Measurements from ENCODE around the gene PREX1.

The PREX1 gene

DNA sequence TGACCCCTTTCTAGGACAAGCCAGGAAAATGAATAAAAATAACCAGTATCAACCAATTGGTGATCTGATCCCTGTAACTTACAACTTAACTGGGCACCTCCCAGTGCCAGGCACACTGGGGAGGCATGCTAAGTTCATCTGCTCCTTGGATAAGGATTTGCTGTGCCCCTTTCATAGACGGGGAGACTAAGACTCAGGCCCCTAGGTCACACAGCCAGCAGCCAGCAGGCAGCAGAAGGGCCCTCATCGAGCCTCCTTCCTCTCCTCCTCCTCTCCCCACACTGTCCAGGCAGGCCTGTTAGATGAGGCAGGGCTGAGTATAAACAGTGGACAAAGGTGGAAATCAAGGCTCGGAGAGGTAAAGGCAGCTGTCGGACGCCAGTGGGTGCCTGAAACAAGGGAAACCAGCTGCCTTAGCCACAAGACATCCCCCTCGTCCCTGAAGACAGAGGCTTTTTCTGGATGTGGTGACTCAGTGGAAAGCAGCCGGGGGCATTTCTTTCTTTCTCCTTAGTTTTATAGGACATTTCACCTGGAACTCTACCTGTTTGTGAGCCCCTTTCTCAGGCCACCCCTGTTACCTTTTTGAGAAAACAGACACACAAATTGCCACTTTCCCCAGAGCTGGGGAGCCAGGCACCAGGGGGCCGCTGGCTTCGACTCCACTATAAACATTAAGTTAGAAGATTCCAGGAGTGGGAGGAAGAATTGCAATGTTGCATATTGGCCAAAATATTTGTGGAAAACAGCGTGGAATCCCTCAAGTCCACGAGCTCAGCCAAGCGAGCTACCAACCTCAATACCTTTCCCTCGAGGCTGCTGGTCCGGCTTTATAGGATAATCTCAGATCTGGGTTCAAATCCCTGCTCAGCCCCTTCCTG is 166.0 kb downstream of the PREX1 start:
- DNase-seq, result no peak
- Histone ChIP-seq H3K4me1 (ENCODE audit: control insufficient read depth, insufficient read depth, low read length, poor library complexity, severe bottlenecking) (no peaks in the 10 kb centered on the region), H3K4me3 (ENCODE audit: insufficient read depth, low read depth, low read length, poor library complexity, severe bottlenecking) (no peak overlapping the region), H3K9me3 (ENCODE audit: control insufficient read depth, low read length) (no peaks in the 10 kb centered on the region), H3K27me3 (replicated peaks; ENCODE audit: control insufficient read depth, insufficient read depth, low read length, poor library complexity, severe bottlenecking) (no peaks in the 10 kb centered on the region), H3K27ac (ENCODE audit: insufficient read depth, low read length, poor library complexity, severe bottlenecking) (no peak overlapping the region), H3K36me3 (ENCODE audit: control insufficient read depth, insufficient read depth, low read length) (peaks cover 52% of the 10 kb centered on the region)

DNA sequence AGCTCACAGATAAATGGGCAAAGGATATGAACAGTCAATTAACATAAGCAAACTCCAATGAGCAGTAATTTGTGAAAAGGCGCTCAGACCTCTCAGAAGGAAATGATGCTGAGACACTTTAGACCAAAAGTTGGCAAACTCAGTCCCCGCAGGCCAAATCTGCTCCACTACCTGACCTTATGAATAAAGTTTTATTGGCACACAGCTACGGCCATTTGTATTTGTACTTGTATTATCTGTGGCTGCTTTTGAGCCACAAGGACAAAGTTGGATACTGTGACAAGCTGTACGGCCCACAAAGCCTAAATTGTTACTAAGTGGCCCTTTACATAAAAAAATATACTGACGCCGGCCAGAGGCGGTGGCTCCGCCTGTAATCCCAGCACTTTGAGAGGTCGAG is 167.0 kb downstream of the PREX1 start:
- Histone ChIP-seq H3K27ac (ENCODE audit: insufficient read depth, low read length, poor library complexity, severe bottlenecking) (no peak overlapping the region), H3K4me1 (ENCODE audit: control insufficient read depth, insufficient read depth, low read length, poor library complexity, severe bottlenecking) (no peaks in the 10 kb centered on the region), H3K9me3 (ENCODE audit: control insufficient read depth, low read length) (no peaks in the 10 kb centered on the region), H3K27me3 (replicated peaks; ENCODE audit: control insufficient read depth, insufficient read depth, low read length, poor library complexity, severe bottlenecking) (no peaks in the 10 kb centered on the region), H3K36me3 (ENCODE audit: control insufficient read depth, insufficient read depth, low read length) (peaks cover 54% of the 10 kb centered on the region), H3K4me3 (ENCODE audit: insufficient read depth, low read depth, low read length, poor library complexity, severe bottlenecking) (no peak overlapping the region)
- DNase-seq, result no peak

- Histone ChIP-seq H3K9me3 (ENCODE audit: control insufficient read depth, low read length) (no peaks in the 10 kb centered on the region), H3K36me3 (ENCODE audit: control insufficient read depth, insufficient read depth, low read length) (peaks cover 59% of the 10 kb centered on the region), H3K4me3 (ENCODE audit: insufficient read depth, low read depth, low read length, poor library complexity, severe bottlenecking) (no peak overlapping the region), H3K4me1 (ENCODE audit: control insufficient read depth, insufficient read depth, low read length, poor library complexity, severe bottlenecking) (no peaks in the 10 kb centered on the region), H3K27ac (ENCODE audit: insufficient read depth, low read length, poor library complexity, severe bottlenecking) (no peak overlapping the region), H3K27me3 (replicated peaks; ENCODE audit: control insufficient read depth, insufficient read depth, low read length, poor library complexity, severe bottlenecking) (no peaks in the 10 kb centered on the region)
- no peak for DNase-seq
Measured at GRCh38 chr20:48659858-48660257, 167.9 kb downstream of the PREX1 start.

- H3K27me3 ChIP-seq (replicated peaks; ENCODE audit: control insufficient read depth, insufficient read depth, low read length, poor library complexity, severe bottlenecking), result no peaks in the 10 kb centered on the region
- H3K27ac ChIP-seq (ENCODE audit: insufficient read depth, low read length, poor library complexity, severe bottlenecking), result no peak overlapping the region
- H3K36me3 ChIP-seq (ENCODE audit: control insufficient read depth, insufficient read depth, low read length), result peaks cover 68% of the 10 kb centered on the region
- no peak for DNase-seq
- H3K4me1 ChIP-seq (ENCODE audit: control insufficient read depth, insufficient read depth, low read length, poor library complexity, severe bottlenecking), result no peaks in the 10 kb centered on the region
- H3K4me3 ChIP-seq (ENCODE audit: insufficient read depth, low read depth, low read length, poor library complexity, severe bottlenecking), result no peak overlapping the region
- H3K9me3 ChIP-seq (ENCODE audit: control insufficient read depth, low read length), result no peaks in the 10 kb centered on the region
Measured at GRCh38 chr20:48658505-48658904, 169.3 kb downstream of the PREX1 start.

- H3K36me3 ChIP-seq (ENCODE audit: control insufficient read depth, insufficient read depth, low read length), result peaks cover 71% of the 10 kb centered on the region
- H3K27ac ChIP-seq (ENCODE audit: insufficient read depth, low read length, poor library complexity, severe bottlenecking), result no peak overlapping the region
Measured at GRCh38 chr20:48658198-48658476, 169.7 kb downstream of the PREX1 start.

DNA sequence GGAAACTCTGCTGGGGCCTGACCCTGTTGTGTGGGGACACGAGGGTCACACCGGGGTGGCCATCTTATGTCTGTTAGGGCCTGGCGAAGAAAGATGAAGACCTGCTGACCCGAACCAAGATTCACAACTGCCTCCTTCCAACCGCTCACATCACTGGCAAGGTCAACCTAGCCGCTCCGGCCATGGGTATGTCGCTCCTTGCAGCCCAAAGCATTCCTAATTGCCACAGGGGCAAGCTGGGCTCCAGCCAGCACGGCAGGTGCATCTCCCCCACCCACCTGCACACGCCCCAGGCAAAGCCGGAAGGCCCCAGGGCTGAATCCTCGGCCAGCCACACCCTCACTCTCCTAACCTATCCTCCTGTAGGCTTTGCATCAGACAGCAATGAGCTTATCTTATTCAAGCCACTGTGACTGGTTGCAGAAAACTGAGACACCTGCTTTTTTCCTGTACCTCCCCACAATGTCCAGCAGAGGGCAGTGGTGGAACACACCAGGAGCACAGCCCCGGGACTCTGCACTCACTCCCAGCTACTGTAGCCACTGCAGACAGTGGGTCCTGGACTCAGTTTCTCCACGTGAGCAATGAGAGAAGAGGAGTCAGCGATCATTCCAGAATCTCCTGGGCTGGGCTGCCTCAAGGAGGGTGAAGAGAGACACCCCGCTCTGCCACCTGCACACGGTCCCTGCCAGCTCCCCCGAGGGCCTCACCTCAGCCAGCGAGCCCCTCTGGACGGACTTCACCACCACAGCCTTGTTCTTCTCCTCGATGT is 170.2 kb downstream of the PREX1 start:
- Histone ChIP-seq H3K36me3 (ENCODE audit: control insufficient read depth, insufficient read depth, low read length) (peaks cover 71% of the 10 kb centered on the region), H3K4me1 (ENCODE audit: control insufficient read depth, insufficient read depth, low read length, poor library complexity, severe bottlenecking) (no peaks in the 10 kb centered on the region), H3K27ac (ENCODE audit: insufficient read depth, low read length, poor library complexity, severe bottlenecking) (no peak overlapping the region), H3K27me3 (replicated peaks; ENCODE audit: control insufficient read depth, insufficient read depth, low read length, poor library complexity, severe bottlenecking) (no peaks in the 10 kb centered on the region), H3K4me3 (ENCODE audit: insufficient read depth, low read depth, low read length, poor library complexity, severe bottlenecking) (no peak overlapping the region), H3K9me3 (ENCODE audit: control insufficient read depth, low read length) (no peaks in the 10 kb centered on the region)
- peak; percentile 25 to 57 (median 42) for DNase-seq

More at GRCh38 chr20:48658198-48658476, 169.7 kb downstream of the PREX1 start:
- Histone ChIP-seq H3K27me3 (replicated peaks; ENCODE audit: control insufficient read depth, insufficient read depth, low read length, poor library complexity, severe bottlenecking) (no peaks in the 10 kb centered on the region), H3K9me3 (ENCODE audit: control insufficient read depth, low read length) (no peaks in the 10 kb centered on the region), H3K4me3 (ENCODE audit: insufficient read depth, low read depth, low read length, poor library complexity, severe bottlenecking) (no peak overlapping the region), H3K4me1 (ENCODE audit: control insufficient read depth, insufficient read depth, low read length, poor library complexity, severe bottlenecking) (no peaks in the 10 kb centered on the region)
- DNase-seq, result no peak

DNA sequence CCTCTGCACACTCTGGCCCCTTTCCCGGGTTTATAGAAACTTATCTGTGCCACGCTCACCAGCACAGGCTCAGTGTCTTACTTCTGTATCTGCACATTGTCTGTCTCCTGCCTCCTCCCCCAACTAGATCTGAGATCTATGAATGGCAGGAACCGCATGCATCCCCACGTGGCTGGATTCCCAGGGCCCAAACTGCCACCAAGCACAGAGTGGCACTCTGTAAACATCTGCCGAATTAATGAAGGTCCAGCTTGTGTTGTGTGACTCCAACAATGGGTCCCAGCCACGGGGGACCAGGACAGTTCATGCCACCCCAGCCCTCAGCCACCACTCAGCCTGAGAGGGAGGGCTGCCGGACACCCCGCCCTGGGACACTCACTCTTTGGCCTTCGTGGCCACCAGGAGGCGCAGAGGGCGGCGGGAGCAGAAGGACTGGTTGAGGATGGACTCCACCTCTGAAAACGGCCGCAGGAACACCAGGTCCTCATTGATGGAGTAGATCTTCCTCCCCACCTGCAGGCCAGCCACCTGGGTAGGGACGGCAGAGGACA is 171.1 kb downstream of the PREX1 start:
- no peak for DNase-seq
- no peaks in the 10 kb centered on the region for H3K9me3 ChIP-seq (ENCODE audit: control insufficient read depth, low read length)
- no peaks in the 10 kb centered on the region for H3K27me3 ChIP-seq (replicated peaks; ENCODE audit: control insufficient read depth, insufficient read depth, low read length, poor library complexity, severe bottlenecking)
- H3K36me3 ChIP-seq (ENCODE audit: control insufficient read depth, insufficient read depth, low read length), result peaks cover 72% of the 10 kb centered on the region
- H3K4me1 ChIP-seq (ENCODE audit: control insufficient read depth, insufficient read depth, low read length, poor library complexity, severe bottlenecking), result no peaks in the 10 kb centered on the region
- no peak overlapping the region for H3K4me3 ChIP-seq (ENCODE audit: insufficient read depth, low read depth, low read length, poor library complexity, severe bottlenecking)
- H3K27ac ChIP-seq (ENCODE audit: insufficient read depth, low read length, poor library complexity, severe bottlenecking), result no peak overlapping the region

DNA sequence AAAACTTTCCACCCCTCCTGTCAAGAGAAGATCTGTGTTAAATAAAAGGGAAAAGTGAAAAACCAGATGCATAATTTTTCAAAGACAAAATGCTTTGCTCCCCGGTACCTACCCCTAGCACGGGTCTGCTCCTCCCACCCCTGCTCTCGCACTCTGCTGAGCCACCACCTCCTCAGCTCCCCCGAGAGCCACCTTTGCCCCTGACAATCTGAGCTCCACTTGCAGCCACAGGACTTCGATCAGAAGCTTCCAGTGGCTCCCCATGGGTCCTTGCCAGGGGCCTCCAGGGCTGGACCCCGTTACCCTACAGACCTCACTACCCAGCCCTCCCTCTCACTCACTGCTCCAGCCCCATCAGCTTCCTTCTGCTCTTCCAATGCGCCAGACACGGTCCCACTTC is 171.7 kb downstream of the PREX1 start:
- no peak for DNase-seq
- Histone ChIP-seq H3K4me3 (ENCODE audit: insufficient read depth, low read depth, low read length, poor library complexity, severe bottlenecking) (no peak overlapping the region), H3K9me3 (ENCODE audit: control insufficient read depth, low read length) (no peaks in the 10 kb centered on the region), H3K27ac (ENCODE audit: insufficient read depth, low read length, poor library complexity, severe bottlenecking) (no peak overlapping the region), H3K27me3 (replicated peaks; ENCODE audit: control insufficient read depth, insufficient read depth, low read length, poor library complexity, severe bottlenecking) (no peaks in the 10 kb centered on the region), H3K4me1 (ENCODE audit: control insufficient read depth, insufficient read depth, low read length, poor library complexity, severe bottlenecking) (no peaks in the 10 kb centered on the region), H3K36me3 (ENCODE audit: control insufficient read depth, insufficient read depth, low read length) (peaks cover 75% of the 10 kb centered on the region)

DNA sequence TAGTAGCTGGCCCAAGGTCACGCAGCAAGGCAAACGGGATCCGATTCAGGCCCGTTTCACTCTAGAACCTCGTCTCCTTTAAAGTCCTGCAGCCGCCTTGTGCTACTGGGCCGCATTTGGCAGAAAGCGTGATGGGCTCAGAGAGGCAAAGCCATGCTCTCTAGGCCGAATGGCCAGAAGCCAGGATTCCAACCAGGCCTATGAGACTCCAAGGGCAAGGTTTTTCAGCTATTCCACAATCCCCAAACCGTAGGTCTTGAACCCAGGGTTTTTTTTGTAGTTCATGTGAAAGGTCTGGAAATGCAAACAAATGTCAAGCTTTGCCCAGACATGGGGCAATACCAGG is 174.1 kb downstream of the PREX1 start:
- H3K4me3 ChIP-seq (ENCODE audit: insufficient read depth, low read depth, low read length, poor library complexity, severe bottlenecking), result no peak overlapping the region
- peaks cover 90% of the 10 kb centered on the region for H3K36me3 ChIP-seq (ENCODE audit: control insufficient read depth, insufficient read depth, low read length)

More for the DNA sequence above, 174.1 kb downstream of the PREX1 start:
- DNase-seq, result no peak
- H3K9me3 ChIP-seq (ENCODE audit: control insufficient read depth, low read length), result no peaks in the 10 kb centered on the region
- no peaks in the 10 kb centered on the region for H3K4me1 ChIP-seq (ENCODE audit: control insufficient read depth, insufficient read depth, low read length, poor library complexity, severe bottlenecking)
- no peaks in the 10 kb centered on the region for H3K27me3 ChIP-seq (replicated peaks; ENCODE audit: control insufficient read depth, insufficient read depth, low read length, poor library complexity, severe bottlenecking)
- no peak overlapping the region for H3K27ac ChIP-seq (ENCODE audit: insufficient read depth, low read length, poor library complexity, severe bottlenecking)
